K562 (cell line): Measurements from ENCODE around the gene PHKA2. TPM values are rescaled to one million over a fixed set of nuclear protein-coding genes. Genes with fewer than 3 reads are reported as not detected.

Experiments
- CREBBP ChIP-seq: IDR thresholded peaks from one replicate; pipeline ENCODE4 v1.6.1; 2012; ENCODE audit warnings: low read depth, mild to moderate bottlenecking, control low read depth, inconsistent platforms, low read length
- ELF4 ChIP-seq: fragments of 450-650 bp; formaldehyde crosslinking; IDR thresholded peaks from 2 replicates; pipeline ENCODE4 v1.4.0; 2022; ENCODE audit warnings: missing genetic modification characterization
- FOXM1 ChIP-seq, 2 experiments: fragments of 450-650 bp in 1 of 2; sonication (generic) in 1 of 2; formaldehyde crosslinking in 1 of 2; IDR thresholded peaks; 2 replicates each; pipeline versions ENCODE4 v1.6.1 to v1.9.0; 2017 to 2022; ENCODE audit warnings: low read depth in 2 of 2, mild to moderate bottlenecking in 2 of 2, missing genetic modification reagents in 1 of 2, moderate library complexity in 1 of 2
- GABPB1 ChIP-seq: sonication (generic); formaldehyde crosslinking; IDR thresholded peaks from 2 replicates; pipeline ENCODE4 v1.8.0; 2022; ENCODE audit warnings: mild to moderate bottlenecking, missing genetic modification reagents
- ZNF143 ChIP-seq: sonication (generic); formaldehyde crosslinking; IDR thresholded peaks from 2 replicates; pipeline ENCODE4 v1.9.0; 2022; ENCODE audit warnings: mild to moderate bottlenecking, missing genetic modification reagents
- ZNF76 ChIP-seq: fragments of 250-450 bp; sonication (Bioruptor Pico); IDR thresholded peaks from 2 replicates; pipeline ENCODE4 v1.4.0; 2020; ENCODE audit warnings: mild to moderate bottlenecking, moderate library complexity, borderline replicate concordance
- polyA plus RNA-seq, 8 experiments: library from polyadenylated mRNA; depleted of rRNA in 4 of 8; stranded (reverse) in 5 of 8; unstranded in 3 of 8; fragments of >200 nt; fragmentation: Nextera tagmentation in 2 of 8; fragmentation: Illumina TruSeq in 1 of 8; extraction: Ambion mirVana in 2 of 8; extraction: Trizol in 1 of 8; gene quantifications; 2 replicates each; pipeline versions ENCODE4 v1.2.1 to v1.2.3, GENCODE V29; 2011 to 2014; ENCODE audit warnings: inconsistent platforms in 1 of 8, missing spikeins in 1 of 8
- total RNA-seq, 7 experiments: library from RNA; depleted of rRNA in 6 of 7; stranded (reverse); fragments of >200 nt in 6 of 7; fragmentation: Illumina TruSeq in 2 of 7; extraction: Trizol in 2 of 7; gene quantifications; 2 replicates each; pipeline versions ENCODE4 v1.2.1 to v1.2.3, GENCODE V29; 2011 to 2021; ENCODE audit warnings: low replicate concordance in 1 of 7
- TF ChIP-seq, protein P1 (sequence below): fragments of 250-450 bp; sonication (Bioruptor Pico); IDR thresholded peaks from 2 replicates; pipeline ENCODE4 v1.5.0; 2021; ENCODE audit warnings: mild to moderate bottlenecking, moderate library complexity
- TF ChIP-seq, protein P2 (sequence below): fragments of 250-450 bp; sonication (Bioruptor Pico); IDR thresholded peaks from 2 replicates; pipeline ENCODE4 v1.5.0; 2021

The PHKA2 gene
- total and polyA plus RNA-seq, 9 of the 15 experiments (the other 6 are each of a cell fraction or from before 2014, with no cell fraction given) = 2.8 to 33.1 (median 20.3) TPM

DNA sequence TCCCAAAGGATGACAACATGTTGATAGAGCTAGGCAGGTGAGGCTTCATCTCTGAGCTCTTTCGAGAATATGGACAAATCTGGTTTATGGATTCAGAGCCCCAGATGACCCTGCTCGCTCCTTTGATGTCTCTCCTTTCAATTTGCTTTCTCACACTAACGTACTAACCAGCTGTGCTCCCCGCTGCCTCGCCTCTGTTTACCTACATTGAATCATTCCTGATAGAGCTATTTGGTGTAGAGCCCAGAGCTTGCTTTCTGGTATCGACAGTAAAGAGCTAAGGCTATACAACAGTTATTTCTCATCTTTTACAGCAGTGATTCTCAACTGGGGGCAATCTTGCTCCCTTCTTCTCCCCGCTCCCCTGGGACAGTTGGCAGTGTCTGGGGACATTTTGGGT is 8.9 kb upstream of the PHKA2 start (continued):
- TF ChIP-seq ZNF76 (no peak), ELF4 (CRISPR knock-in tag) (no peak), ZNF143 (no peak), GABPB1 (CRISPR knock-in tag) (no peak), CREBBP (no peak), FOXM1 (IDR thresholded peaks at IDR 0.05; ENCODE audit: low read depth) (no peak), FOXM1 (CRISPR knock-in tag; IDR thresholded peaks at IDR 0.05; ENCODE audit: low read depth) (no peak)
- TF ChIP-seq, protein P1, sequence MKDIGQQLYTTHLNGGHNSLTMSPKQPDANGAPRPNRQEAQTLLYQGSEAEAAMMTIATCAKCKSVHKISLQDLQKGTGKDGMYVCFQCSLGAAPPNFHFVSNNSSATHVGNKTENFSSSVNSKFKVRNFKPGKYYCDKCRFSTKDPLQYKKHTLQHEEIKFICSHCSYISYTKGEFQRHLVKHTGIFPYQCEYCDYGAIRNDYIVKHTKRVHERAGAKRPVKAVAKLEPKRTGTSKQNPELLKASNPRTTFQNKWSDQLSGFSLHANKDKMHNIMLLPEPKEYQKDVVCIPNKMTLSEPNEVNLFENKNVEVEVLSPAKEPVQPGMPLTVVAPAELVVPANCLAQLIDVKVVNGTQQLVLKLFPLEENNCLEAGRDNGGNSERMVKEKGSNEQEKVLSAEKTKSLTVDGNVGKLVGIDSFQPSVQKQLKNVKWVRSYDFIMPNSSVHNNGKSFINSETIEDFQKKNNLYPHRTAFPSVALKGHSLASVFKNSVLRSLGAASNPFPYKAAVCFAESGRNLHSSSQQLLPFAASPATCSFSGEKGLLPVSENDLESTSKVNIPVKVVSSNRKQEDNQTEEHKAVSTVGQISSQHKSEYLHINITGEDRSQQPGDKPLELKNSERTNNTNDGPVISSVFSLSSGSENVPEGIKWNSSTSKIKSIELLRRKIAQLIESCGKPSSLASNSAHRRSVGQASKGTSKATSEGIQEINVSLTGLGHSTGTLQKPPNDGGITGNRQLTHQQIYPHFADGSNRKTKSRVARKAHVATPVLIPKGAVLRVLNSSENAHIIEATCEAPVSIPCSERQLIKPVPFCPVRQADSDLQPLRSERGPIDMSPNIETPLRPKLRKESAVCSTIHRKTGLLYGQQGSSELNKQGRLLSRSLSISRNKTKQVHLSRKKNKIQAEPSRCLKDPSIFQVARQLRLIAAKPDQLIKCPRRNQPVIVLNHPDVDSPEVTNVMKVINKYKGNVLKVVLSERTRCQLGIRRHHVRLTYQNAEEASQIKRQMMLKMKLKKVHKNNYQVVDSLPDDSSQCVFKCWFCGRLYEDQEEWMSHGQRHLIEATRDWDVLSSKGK (CRISPR knock-in tag) = no peak
- TF ChIP-seq, protein P2, sequence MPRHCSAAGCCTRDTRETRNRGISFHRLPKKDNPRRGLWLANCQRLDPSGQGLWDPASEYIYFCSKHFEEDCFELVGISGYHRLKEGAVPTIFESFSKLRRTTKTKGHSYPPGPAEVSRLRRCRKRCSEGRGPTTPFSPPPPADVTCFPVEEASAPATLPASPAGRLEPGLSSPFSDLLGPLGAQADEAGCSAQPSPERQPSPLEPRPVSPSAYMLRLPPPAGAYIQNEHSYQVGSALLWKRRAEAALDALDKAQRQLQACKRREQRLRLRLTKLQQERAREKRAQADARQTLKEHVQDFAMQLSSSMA = no peak
